HCT116 (cell line): ENCODE data around the gene PRDM12. TPM values are rescaled to one million over a fixed set of nuclear protein-coding genes. Genes with fewer than 3 reads are reported as not detected.

Experiments used
- ATAC-seq: fragments of 200-7000 bp; cut with Tn5 transposase; 2 replicates; pipeline ENCODE4 v1.9.1; 2020; ENCODE audit warnings: mild to moderate bottlenecking, moderate library complexity
- BruUV-seq: library from RNA; stranded (reverse); fragments of 400-500 nt; replicated peaks from 2 replicates; lab custom pipeline; 2021; lab: Mats Ljungman, UMichigan
- CTCF ChIA-PET: fragments of 300-600 bp; sonication (Branson Sonifier 250); formaldehyde crosslinking; loops from one replicate; lab custom pipeline; 2021; ENCODE audit warnings: antibody characterized with exemption; lab: Charles Lee
- POLR2A ChIA-PET: fragments of 300-600, 350-600 bp; sonication (Branson Sonifier 250); formaldehyde crosslinking; loops from one replicate; lab custom pipeline; 2021; ENCODE audit warnings: antibody characterized with exemption; lab: Charles Lee
- RAD21 ChIA-PET, 2 experiments: fragments of 300-600 bp; sonication (Branson Sonifier 250); formaldehyde crosslinking; loops; one replicate each; lab custom pipeline; 2023; ENCODE audit warnings: low total read pairs in 2 of 2; ENCODE audit not compliant: uncharacterized antibody in 2 of 2, unreplicated experiment in 2 of 2, low non-redundant PET in 1 of 2; lab: Charles Lee
- DNase-seq: peaks from one replicate; pipeline ENCODE4 v3.0.0-alpha.2; 2010; ENCODE audit warnings: low read depth, low spot score
- H2AFZ ChIP-seq: fragments of 200-600 bp; shearing (Covaris generic), sonication (generic); 2 replicates; pipeline ENCODE4 v1.6.1; 2017; ENCODE audit warnings: low read depth, mixed run types, mixed read lengths, antibody characterized with exemption, low read length; ENCODE audit not compliant: poor library complexity, severe bottlenecking
- H3K27ac ChIP-seq: 2 replicates; pipeline ENCODE4 v1.5.1; 2012; ENCODE audit warnings: low read depth, low read length
- H3K27me3 ChIP-seq: fragments of 200-600 bp; sonication (generic); 2 replicates; pipeline ENCODE4 v1.6.1; 2016; ENCODE audit warnings: mixed run types, low read length, mixed read lengths; ENCODE audit not compliant: insufficient read depth
- H3K36me3 ChIP-seq, 2 experiments: fragments of 200-500 bp in 1 of 2; fragments of 200-600 bp in 1 of 2; sonication (Bioruptor generic) in 1 of 2; sonication (generic) in 1 of 2; 2 replicates each; pipeline versions ENCODE4 v1.5.1 to v1.6.1; 2014 to 2016; ENCODE audit warnings: low read length in 2 of 2, inconsistent platforms in 1 of 2, mixed read lengths in 1 of 2, mixed run types in 1 of 2; ENCODE audit not compliant: insufficient read depth in 2 of 2, control insufficient read depth in 1 of 2
- H3K4me1 ChIP-seq, 2 experiments: fragments of 200-600 bp in 1 of 2; sonication (generic) in 1 of 2; 2 replicates each; pipeline versions ENCODE4 v1.5.1 to v1.6.1; 2012 to 2017; ENCODE audit warnings: low read length in 2 of 2, inconsistent platforms in 1 of 2, mild to moderate bottlenecking in 1 of 2, mixed read lengths in 1 of 2, mixed run types in 1 of 2, moderate library complexity in 1 of 2; ENCODE audit not compliant: insufficient read depth in 2 of 2, control insufficient read depth in 1 of 2
- H3K4me2 ChIP-seq: fragments of 200-600 bp; sonication (generic); 2 replicates; pipeline ENCODE4 v1.6.1; 2017; ENCODE audit warnings: mixed run types, low read length, mixed read lengths
- H3K4me3 ChIP-seq, 2 experiments: fragments of 200-600 bp in 1 of 2; sonication (generic) in 1 of 2; replicated peaks in 1 of 2; 2 replicates each; pipeline ENCODE4 v1.5.1; 2011 to 2016; ENCODE audit warnings: low read length in 2 of 2, control low read depth in 1 of 2, low read depth in 1 of 2, mild to moderate bottlenecking in 1 of 2, mixed read lengths in 1 of 2, mixed run types in 1 of 2
- H3K79me2 ChIP-seq: fragments of 200-600 bp; sonication (generic); 2 replicates; pipeline ENCODE4 v1.6.1; 2017; ENCODE audit warnings: mild to moderate bottlenecking, mixed run types, low read length, moderate library complexity, mixed read lengths; ENCODE audit not compliant: insufficient read depth
- H3K9ac ChIP-seq: fragments of 200-600 bp; sonication (generic); 2 replicates; pipeline ENCODE4 v1.6.1; 2016; ENCODE audit warnings: low read length, mixed read lengths
- H3K9me2 ChIP-seq: fragments of 200-600 bp; sonication (generic), shearing (Covaris generic); 2 replicates; pipeline ENCODE4 v1.6.1; 2017; ENCODE audit warnings: mixed run types, mild to moderate bottlenecking, moderate library complexity; ENCODE audit not compliant: insufficient read depth
- H3K9me3 ChIP-seq, 2 experiments: fragments of 200-500 bp in 1 of 2; fragments of 200-600 bp in 1 of 2; sonication (Bioruptor generic) in 1 of 2; sonication (generic) in 1 of 2; 2 replicates each; pipeline ENCODE4 v1.6.1; 2014 to 2017; ENCODE audit warnings: low read length in 2 of 2, mixed read lengths in 2 of 2, inconsistent platforms in 1 of 2, low read depth in 1 of 2, mild to moderate bottlenecking in 1 of 2, mixed run types in 1 of 2, moderate library complexity in 1 of 2; ENCODE audit not compliant: control insufficient read depth in 1 of 2, insufficient read depth in 1 of 2
- H4K20me1 ChIP-seq: fragments of 200-600 bp; sonication (generic), shearing (Covaris generic); 2 replicates; pipeline ENCODE4 v1.6.1; 2017; ENCODE audit warnings: mixed run types, mild to moderate bottlenecking, moderate library complexity; ENCODE audit not compliant: insufficient read depth
- EGR1 ChIP-seq: IDR thresholded peaks from 2 replicates; pipeline ENCODE4 v1.6.1; 2012; ENCODE audit warnings: low read depth
- EZH2phosphoT487 ChIP-seq: fragments of 200-600 bp; IDR thresholded peaks from 2 replicates; pipeline ENCODE4 v1.6.1; 2018; ENCODE audit warnings: antibody characterized with exemption, borderline replicate concordance
- FOSL1 ChIP-seq: IDR thresholded peaks from 2 replicates; pipeline ENCODE4 v1.6.1; 2012; ENCODE audit warnings: low read depth
- JUND ChIP-seq: IDR thresholded peaks from 2 replicates; pipeline ENCODE4 v1.6.1; 2012
- POLR2A ChIP-seq: IDR thresholded peaks from 2 replicates; pipeline ENCODE4 v1.7.0; 2011; ENCODE audit warnings: borderline replicate concordance; ENCODE audit not compliant: insufficient read depth, insufficient read length; ENCODE audit errors: extremely low read depth
- POLR2AphosphoS5 ChIP-seq: IDR thresholded peaks from 2 replicates; pipeline ENCODE4 v1.6.1; 2011; ENCODE audit warnings: mild to moderate bottlenecking, low read depth, low read length, moderate library complexity
- RAD21 ChIP-seq: IDR thresholded peaks from 2 replicates; pipeline ENCODE4 v1.6.1; 2012; ENCODE audit warnings: low read depth, mild to moderate bottlenecking
- SRF ChIP-seq: IDR thresholded peaks from 2 replicates; pipeline ENCODE4 v1.6.1; 2012; ENCODE audit warnings: low read depth
- YY1 ChIP-seq: IDR thresholded peaks from 2 replicates; pipeline ENCODE4 v1.6.1; 2011; ENCODE audit warnings: low read length, low read depth, moderate library complexity, mild to moderate bottlenecking; ENCODE audit not compliant: insufficient replicate concordance; ENCODE audit errors: extremely low read depth
- ZNF274 ChIP-seq: fragments of 200-500 bp; sonication (Bioruptor generic); IDR thresholded peaks from 2 replicates; pipeline ENCODE4 v1.6.1; 2014; ENCODE audit warnings: mild to moderate bottlenecking, low read depth, low read length, inconsistent platforms
- intact Hi-C: fragments of 100-400 bp; cut with micrococcal nuclease; formaldehyde crosslinking; loops from 2 replicates; pipeline ENCODE4 v1.10.0; 2022
- total RNA-seq: library from RNA; stranded (reverse); gene quantifications from one replicate; pipeline ENCODE4 v1.2.1, GENCODE V29; 2021; ENCODE audit not compliant: unreplicated experiment
- TF ChIP-seq, protein P1 (sequence below): IDR thresholded peaks from 2 replicates; pipeline ENCODE4 v1.6.1; 2012
- TF ChIP-seq, protein P2 (sequence below): IDR thresholded peaks from 2 replicates; pipeline ENCODE4 v1.6.1; 2011; ENCODE audit warnings: mild to moderate bottlenecking, low read length, moderate library complexity; ENCODE audit not compliant: insufficient replicate concordance; ENCODE audit errors: extremely low read depth
- TF ChIP-seq, protein P3 (sequence below), 3 experiments: fragments of 200-600 bp in 1 of 3; sonication (generic) in 1 of 3; IDR thresholded peaks in 2 of 3; conservative IDR thresholded peaks in 1 of 3; 2 replicates each; pipeline ENCODE4 v1.5.1; 2012 to 2017; ENCODE audit warnings: low read depth in 2 of 3, low read length in 2 of 3, antibody characterized with exemption in 1 of 3, borderline replicate concordance in 1 of 3, control low read depth in 1 of 3, mild to moderate bottlenecking in 1 of 3, mixed read lengths in 1 of 3, mixed run types in 1 of 3, moderate library complexity in 1 of 3; ENCODE audit not compliant: insufficient read depth in 1 of 3

The PRDM12 gene
- total RNA-seq, 1 experiment from 2014 or later, result 0.54 TPM

DNA sequence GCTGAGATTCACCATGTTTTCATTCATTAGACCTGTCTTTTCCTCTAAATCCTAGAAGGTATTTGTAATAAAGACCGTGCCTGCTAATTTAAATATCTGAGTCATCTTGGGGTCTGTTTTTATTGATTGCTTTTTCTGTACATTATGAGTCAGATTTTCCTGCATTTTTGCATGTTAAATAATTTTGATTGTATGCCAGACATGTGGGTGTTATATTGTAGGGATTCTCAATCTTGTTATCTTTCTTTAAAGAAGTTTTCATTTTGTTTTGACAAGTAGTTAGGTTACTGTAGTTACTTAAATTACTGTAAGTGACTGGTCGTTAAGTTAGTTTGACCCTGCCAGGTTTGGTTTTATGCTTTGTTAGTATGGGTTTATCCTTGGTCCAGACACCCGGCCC lies 64.3 kb downstream of the PRDM12 start:
- DNase-seq, result peak; percentile 54
- Histone ChIP-seq H3K36me3 (no peaks in the 10 kb centered on the region), H3K27ac (peak overlapping the region; percentile 74), H3K9me3 (no peaks in the 10 kb centered on the region), H3K79me2 (peaks cover 69% of the 10 kb centered on the region), H3K9ac (peak overlapping the region; percentile 46), H3K4me1 (peaks cover 43 to 57% of the 10 kb centered on the region in 2 experiments), H3K9me2 (no peaks in the 10 kb centered on the region), H3K27me3 (no peaks in the 10 kb centered on the region), H4K20me1 (no peaks in the 10 kb centered on the region; the same call in 1 of the 2 replicates), H3K4me3 (peak overlapping the region in 1 of 2 experiments; percentile 48; a peak in 2 of 4 replicates)
- intact Hi-C loops, result no loop called here
- ChIA-PET POLR2A (interaction anchor here (1.0 to 1.2 kb wide), 3 partner anchors 10 to 13 kb away, joined by 3 to 5 read pairs (median 3); no protein-coding TSS in a partner anchor), RAD21 (interaction anchor here in 1 of 2 experiments (1.0 kb wide), 1 partner anchor 22 kb away, joined by 3 read pairs; no protein-coding TSS in a partner anchor)
- BruUV-seq, result no TSS peak
- TF ChIP-seq, protein P1, sequence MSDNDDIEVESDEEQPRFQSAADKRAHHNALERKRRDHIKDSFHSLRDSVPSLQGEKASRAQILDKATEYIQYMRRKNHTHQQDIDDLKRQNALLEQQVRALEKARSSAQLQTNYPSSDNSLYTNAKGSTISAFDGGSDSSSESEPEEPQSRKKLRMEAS, result 0 out of 2 replicates have a peak, but pooled peaks have one; percentile 33
- TF ChIP-seq POLR2A, result no peak
- no peak for TF ChIP-seq YY1
- TF ChIP-seq RAD21, result no peak
- TF ChIP-seq EGR1, result peak; percentile 62; the same call in 1 of the 2 replicates
- TF ChIP-seq JUND, result peak; percentile 70
- TF ChIP-seq FOSL1, result peak; percentile 84
- no peak for TF ChIP-seq POLR2AphosphoS5
- TF ChIP-seq SRF, result no peak
- TF ChIP-seq EZH2phosphoT487, result no peak
- no peak for TF ChIP-seq ZNF274
- TF ChIP-seq, all 23 proteins: peak for 4
- Histone ChIP-seq H3K4me2 (peak overlapping the region; percentile 71), H2AFZ (no peak overlapping the region)
- no peak for ATAC-seq
- CTCF ChIA-PET, result interaction anchor here (1.6 kb wide), 1 partner anchor 21 kb away, joined by 4 read pairs; no protein-coding TSS in a partner anchor

DNA sequence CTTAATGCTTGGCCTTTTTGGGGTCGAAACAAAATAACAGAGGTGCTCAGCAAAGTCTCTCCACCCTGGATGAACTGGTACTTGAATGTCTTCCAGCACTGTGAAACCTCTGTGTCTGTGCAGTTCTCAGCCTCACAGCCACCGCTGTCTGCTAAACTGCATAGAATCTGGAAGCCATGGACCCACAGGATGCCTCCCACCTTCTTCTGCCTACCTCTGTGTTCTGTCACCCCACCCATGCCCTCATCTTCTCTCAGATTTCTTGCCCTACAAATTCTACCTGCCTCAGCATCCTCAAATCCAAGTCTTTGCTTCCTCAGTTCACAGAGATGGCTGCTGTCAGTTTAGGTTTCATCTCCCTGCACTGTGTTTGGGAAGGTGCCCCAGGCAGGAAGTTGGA lies 64.8 kb downstream of the PRDM12 start:
- H3K27ac ChIP-seq, result peak overlapping the region; percentile 74
- TF ChIP-seq SRF (no peak), EZH2phosphoT487 (no peak), POLR2A (no peak)
- TF ChIP-seq, protein P2, sequence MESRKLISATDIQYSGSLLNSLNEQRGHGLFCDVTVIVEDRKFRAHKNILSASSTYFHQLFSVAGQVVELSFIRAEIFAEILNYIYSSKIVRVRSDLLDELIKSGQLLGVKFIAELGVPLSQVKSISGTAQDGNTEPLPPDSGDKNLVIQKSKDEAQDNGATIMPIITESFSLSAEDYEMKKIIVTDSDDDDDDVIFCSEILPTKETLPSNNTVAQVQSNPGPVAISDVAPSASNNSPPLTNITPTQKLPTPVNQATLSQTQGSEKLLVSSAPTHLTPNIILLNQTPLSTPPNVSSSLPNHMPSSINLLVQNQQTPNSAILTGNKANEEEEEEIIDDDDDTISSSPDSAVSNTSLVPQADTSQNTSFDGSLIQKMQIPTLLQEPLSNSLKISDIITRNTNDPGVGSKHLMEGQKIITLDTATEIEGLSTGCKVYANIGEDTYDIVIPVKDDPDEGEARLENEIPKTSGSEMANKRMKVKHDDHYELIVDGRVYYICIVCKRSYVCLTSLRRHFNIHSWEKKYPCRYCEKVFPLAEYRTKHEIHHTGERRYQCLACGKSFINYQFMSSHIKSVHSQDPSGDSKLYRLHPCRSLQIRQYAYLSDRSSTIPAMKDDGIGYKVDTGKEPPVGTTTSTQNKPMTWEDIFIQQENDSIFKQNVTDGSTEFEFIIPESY, result no peak
- TF ChIP-seq, protein P3, sequence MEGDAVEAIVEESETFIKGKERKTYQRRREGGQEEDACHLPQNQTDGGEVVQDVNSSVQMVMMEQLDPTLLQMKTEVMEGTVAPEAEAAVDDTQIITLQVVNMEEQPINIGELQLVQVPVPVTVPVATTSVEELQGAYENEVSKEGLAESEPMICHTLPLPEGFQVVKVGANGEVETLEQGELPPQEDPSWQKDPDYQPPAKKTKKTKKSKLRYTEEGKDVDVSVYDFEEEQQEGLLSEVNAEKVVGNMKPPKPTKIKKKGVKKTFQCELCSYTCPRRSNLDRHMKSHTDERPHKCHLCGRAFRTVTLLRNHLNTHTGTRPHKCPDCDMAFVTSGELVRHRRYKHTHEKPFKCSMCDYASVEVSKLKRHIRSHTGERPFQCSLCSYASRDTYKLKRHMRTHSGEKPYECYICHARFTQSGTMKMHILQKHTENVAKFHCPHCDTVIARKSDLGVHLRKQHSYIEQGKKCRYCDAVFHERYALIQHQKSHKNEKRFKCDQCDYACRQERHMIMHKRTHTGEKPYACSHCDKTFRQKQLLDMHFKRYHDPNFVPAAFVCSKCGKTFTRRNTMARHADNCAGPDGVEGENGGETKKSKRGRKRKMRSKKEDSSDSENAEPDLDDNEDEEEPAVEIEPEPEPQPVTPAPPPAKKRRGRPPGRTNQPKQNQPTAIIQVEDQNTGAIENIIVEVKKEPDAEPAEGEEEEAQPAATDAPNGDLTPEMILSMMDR (IDR thresholded peaks at IDR 0.05 in 2 of 3, conservative IDR thresholded peaks at IDR 0.05 in 1 of 3; ENCODE audit: borderline replicate concordance in 1 of 3, insufficient read depth in 1 of 3, low read depth in 2 of 3, low read length in 2 of 3), result no peak

More for the DNA sequence above, 64.8 kb downstream of the PRDM12 start:
- Histone ChIP-seq H3K4me2 (peak overlapping the region; percentile 71), H2AFZ (no peak overlapping the region), H3K4me3 (peak overlapping the region in 1 of 2 experiments; percentile 48; a peak in 2 of 4 replicates), H3K4me1 (peaks cover 43 to 57% of the 10 kb centered on the region in 2 experiments), H3K79me2 (peaks cover 69% of the 10 kb centered on the region), H3K27me3 (no peaks in the 10 kb centered on the region), H3K9me3 (no peaks in the 10 kb centered on the region), H3K9ac (peak overlapping the region; percentile 46; the same call in 1 of the 2 replicates), H3K9me2 (no peaks in the 10 kb centered on the region), H4K20me1 (no peaks in the 10 kb centered on the region; the same call in 1 of the 2 replicates), H3K36me3 (no peaks in the 10 kb centered on the region)
- intact Hi-C loops, result no loop called here
- DNase-seq (no peak), ATAC-seq (no peak)
- ChIA-PET CTCF (no interaction called here), POLR2A (no interaction called here), RAD21 (no interaction called here)
- BruUV-seq, result no TSS peak
